ENCODE measurements around the gene SLC7A5. TPM values are rescaled to one million over a fixed set of nuclear protein-coding genes. Genes with fewer than 3 reads are reported as not detected.

The SLC7A5 gene
- total and polyA plus RNA-seq, 2 of the 13 experiments (the other 11 are each of a cell fraction or from before 2014, with no cell fraction given), result 79.6 to 155 TPM

GRCh38 chr16:87842209-87842869 is 27.0 kb downstream of the SLC7A5 start (continued):
- TF ChIP-seq ARID5B (CRISPR knock-in tag; IDR thresholded peaks at IDR 0.05) (peak; percentile 71; the same call in 1 of the 2 replicates), POLR2A (IDR thresholded peaks at IDR 0.05; ENCODE audit: insufficient read depth in 1 of 2, low read depth in 2 of 2, low read length in 2 of 2) (0 out of 4 replicates have a peak, but pooled peaks of 1 of the 2 experiments have one; percentile 7), EP300 (IDR thresholded peaks at IDR 0.05; ENCODE audit: low read depth in 2 of 2, low read length in 2 of 2) (peak; percentile 41 to 66; a peak in 3 of 4 replicates), EP300 (CRISPR knock-in tag; IDR thresholded peaks at IDR 0.05; ENCODE audit: borderline replicate concordance) (no peak), ETV5 (CRISPR knock-in tag; IDR thresholded peaks at IDR 0.05; ENCODE audit: borderline replicate concordance) (0 out of 2 replicates have a peak, but pooled peaks have one; percentile 20), MLXIP (CRISPR knock-in tag; IDR thresholded peaks at IDR 0.05; ENCODE audit: borderline replicate concordance) (no peak), ISX (CRISPR knock-in tag; conservative IDR thresholded peaks at IDR 0.05) (no peak), MED1 (CRISPR knock-in tag; IDR thresholded peaks at IDR 0.05) (peak; percentile 90), HMGXB4 (CRISPR knock-in tag; IDR thresholded peaks at IDR 0.05; ENCODE audit: borderline replicate concordance in 1 of 2, low read depth in 1 of 2) (peak; percentile 18 to 27; a peak in 1 of 4 replicates), MIXL1 (CRISPR knock-in tag; IDR thresholded peaks at IDR 0.05) (no peak), AHR (CRISPR knock-in tag; IDR thresholded peaks at IDR 0.05) (no peak), MIER2 (CRISPR knock-in tag; IDR thresholded peaks at IDR 0.05) (no peak), HNRNPL (IDR thresholded peaks at IDR 0.05; ENCODE audit: low read depth, low read length) (0 out of 2 replicates have a peak, but pooled peaks have one; percentile 78), KAT8 (CRISPR knock-in tag; IDR thresholded peaks at IDR 0.05) (no peak)
- TF ChIP-seq, protein P1, sequence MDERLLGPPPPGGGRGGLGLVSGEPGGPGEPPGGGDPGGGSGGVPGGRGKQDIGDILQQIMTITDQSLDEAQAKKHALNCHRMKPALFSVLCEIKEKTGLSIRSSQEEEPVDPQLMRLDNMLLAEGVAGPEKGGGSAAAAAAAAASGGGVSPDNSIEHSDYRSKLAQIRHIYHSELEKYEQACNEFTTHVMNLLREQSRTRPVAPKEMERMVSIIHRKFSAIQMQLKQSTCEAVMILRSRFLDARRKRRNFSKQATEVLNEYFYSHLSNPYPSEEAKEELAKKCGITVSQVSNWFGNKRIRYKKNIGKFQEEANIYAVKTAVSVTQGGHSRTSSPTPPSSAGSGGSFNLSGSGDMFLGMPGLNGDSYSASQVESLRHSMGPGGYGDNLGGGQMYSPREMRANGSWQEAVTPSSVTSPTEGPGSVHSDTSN (CRISPR knock-in tag; IDR thresholded peaks at IDR 0.05), result no peak
- TF ChIP-seq, protein P2, sequence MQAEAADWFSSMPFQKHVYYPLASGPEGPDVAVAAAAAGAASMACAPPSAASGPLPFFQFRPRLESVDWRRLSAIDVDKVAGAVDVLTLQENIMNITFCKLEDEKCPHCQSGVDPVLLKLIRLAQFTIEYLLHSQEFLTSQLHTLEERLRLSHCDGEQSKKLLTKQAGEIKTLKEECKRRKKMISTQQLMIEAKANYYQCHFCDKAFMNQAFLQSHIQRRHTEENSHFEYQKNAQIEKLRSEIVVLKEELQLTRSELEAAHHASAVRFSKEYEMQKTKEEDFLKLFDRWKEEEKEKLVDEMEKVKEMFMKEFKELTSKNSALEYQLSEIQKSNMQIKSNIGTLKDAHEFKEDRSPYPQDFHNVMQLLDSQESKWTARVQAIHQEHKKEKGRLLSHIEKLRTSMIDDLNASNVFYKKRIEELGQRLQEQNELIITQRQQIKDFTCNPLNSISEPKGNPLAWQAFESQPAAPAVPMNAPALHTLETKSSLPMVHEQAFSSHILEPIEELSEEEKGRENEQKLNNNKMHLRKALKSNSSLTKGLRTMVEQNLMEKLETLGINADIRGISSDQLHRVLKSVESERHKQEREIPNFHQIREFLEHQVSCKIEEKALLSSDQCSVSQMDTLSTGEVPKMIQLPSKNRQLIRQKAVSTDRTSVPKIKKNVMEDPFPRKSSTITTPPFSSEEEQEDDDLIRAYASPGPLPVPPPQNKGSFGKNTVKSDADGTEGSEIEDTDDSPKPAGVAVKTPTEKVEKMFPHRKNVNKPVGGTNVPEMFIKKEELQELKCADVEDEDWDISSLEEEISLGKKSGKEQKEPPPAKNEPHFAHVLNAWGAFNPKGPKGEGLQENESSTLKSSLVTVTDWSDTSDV (CRISPR knock-in tag; IDR thresholded peaks at IDR 0.05), result no peak
